ENCODE measurements around the gene FAM217B. TPM values are rescaled to one million over a fixed set of nuclear protein-coding genes. Genes with fewer than 3 reads are reported as not detected.

Gene FAM217B
- total and polyA plus RNA-seq, 2 of the 8 experiments (the other 6 are each of a cell fraction or from before 2014, with no cell fraction given), result 5.4 to 28.5 TPM

- no peak for TF ChIP-seq RAD21 (IDR thresholded peaks at IDR 0.05 in 1 of 2, conservative IDR thresholded peaks at IDR 0.05 in 1 of 2; ENCODE audit: low read depth in 2 of 2, low read length in 2 of 2)
Measured at GRCh38 chr20:59903621-59904020, 36.6 kb upstream of the FAM217B start (continued).

Measured in H1 (cell line).